Karpas-422 (cell line): ENCODE results near the gene CD247. TPM values are rescaled to one million over a fixed set of nuclear protein-coding genes. Genes with fewer than 3 reads are reported as not detected.
A peak's percentile ranks its signal among the peaks of the same experiment; 100 is the strongest.

Experiments used
- DNase-seq: peaks from one replicate; pipeline ENCODE4 v3.0.0-alpha.2; 2015
- H2AFZ ChIP-seq: fragments of 200-600 bp; sonication (generic); 2 replicates; pipeline ENCODE4 v1.6.1; 2014; ENCODE audit warnings: antibody characterized with exemption, low read length, mixed read lengths
- H3K27ac ChIP-seq: fragments of 200-600 bp; sonication (generic); 2 replicates; pipeline ENCODE4 v1.5.1; 2014; ENCODE audit warnings: mild to moderate bottlenecking, low read length, moderate library complexity
- H3K27me3 ChIP-seq: fragments of 200-600 bp; sonication (generic); 2 replicates; pipeline ENCODE4 v1.6.1; 2014; ENCODE audit warnings: low read length, mixed read lengths
- H3K36me3 ChIP-seq: fragments of 200-600 bp; sonication (generic); 2 replicates; pipeline ENCODE4 v1.6.1; 2014; ENCODE audit warnings: low read length, mixed read lengths; ENCODE audit not compliant: insufficient read depth
- H3K4me1 ChIP-seq: fragments of 200-600 bp; sonication (generic); 2 replicates; pipeline ENCODE4 v1.6.1; 2014; ENCODE audit warnings: mild to moderate bottlenecking, low read length, mixed read lengths
- H3K4me2 ChIP-seq: fragments of 200-600 bp; sonication (generic); 2 replicates; pipeline ENCODE4 v1.6.1; 2014; ENCODE audit warnings: low read length, low read depth, mild to moderate bottlenecking; ENCODE audit not compliant: poor library complexity, severe bottlenecking
- H3K4me3 ChIP-seq: fragments of 200-600 bp; sonication (generic); 2 replicates; pipeline ENCODE4 v1.5.1; 2014; ENCODE audit warnings: mild to moderate bottlenecking, antibody characterized with exemption, low read length, mixed read lengths
- H3K79me2 ChIP-seq: fragments of 200-600 bp; sonication (generic); 2 replicates; pipeline ENCODE4 v1.6.1; 2014; ENCODE audit warnings: mild to moderate bottlenecking, low read length, mixed read lengths
- H3K9ac ChIP-seq: fragments of 200-600 bp; sonication (generic); 2 replicates; pipeline ENCODE4 v1.6.0; 2014; ENCODE audit warnings: low read length
- H3K9me2 ChIP-seq: fragments of 200-600 bp; sonication (generic), shearing (Covaris generic); replicated peaks from 2 replicates; pipeline ENCODE4 v1.6.0; 2014; ENCODE audit warnings: mild to moderate bottlenecking, low read length, moderate library complexity; ENCODE audit not compliant: insufficient read depth
- H3K9me3 ChIP-seq: fragments of 300-700, 200-600 bp; sonication (generic); 2 replicates; pipeline ENCODE4 v1.6.1; 2014; ENCODE audit warnings: low read length, mixed read lengths
- H4K20me1 ChIP-seq: fragments of 200-600 bp; sonication (generic); 2 replicates; pipeline ENCODE4 v1.6.1; 2014; ENCODE audit warnings: mild to moderate bottlenecking, antibody characterized with exemption, low read length, low read depth; ENCODE audit not compliant: insufficient read depth
- total RNA-seq: library from RNA; depleted of rRNA; stranded (reverse); fragments of >200 nt; shearing (Covaris generic); gene quantifications from 2 replicates; pipeline ENCODE4 v1.2.3, GENCODE V29; 2014; ENCODE audit warnings: low replicate concordance

CD247 gene
- total RNA-seq, 1 experiment from 2014 or later: 41.3 TPM

DNA sequence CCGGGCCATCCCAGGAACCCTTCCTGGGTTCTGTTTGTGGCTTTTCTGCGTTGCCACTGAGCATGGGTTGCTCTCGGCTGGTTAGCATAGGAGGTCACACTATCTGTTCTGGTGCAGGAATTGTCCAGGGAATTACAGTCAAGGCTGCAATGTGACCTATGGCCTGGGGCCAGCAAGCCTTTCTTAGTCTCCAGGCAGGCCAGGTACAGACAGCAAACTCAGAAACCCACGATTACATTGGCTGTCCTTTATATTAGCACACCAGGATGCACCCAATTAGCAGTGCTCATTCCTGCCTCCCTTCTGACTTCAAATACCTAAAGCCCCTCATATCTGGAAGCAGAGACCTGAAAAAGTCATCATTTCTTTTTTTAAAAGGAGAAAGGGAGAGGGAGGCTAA is 55.2 kb downstream of the CD247 start:
- no peak overlapping the region for H3K4me2 ChIP-seq
- no peaks in the 10 kb centered on the region for H3K27me3 ChIP-seq
- H3K9me2 ChIP-seq: no peaks in the 10 kb centered on the region
- H3K27ac ChIP-seq: no peak overlapping the region
- no peaks in the 10 kb centered on the region for H3K79me2 ChIP-seq
- H2AFZ ChIP-seq: no peak overlapping the region
- no peaks in the 10 kb centered on the region for H3K36me3 ChIP-seq
- H3K9ac ChIP-seq: no peak overlapping the region
- DNase-seq: no peak
- no peaks in the 10 kb centered on the region for H3K4me1 ChIP-seq
- no peaks in the 10 kb centered on the region for H3K9me3 ChIP-seq
- H4K20me1 ChIP-seq: no peaks in the 10 kb centered on the region
- H3K4me3 ChIP-seq: no peak overlapping the region

DNA sequence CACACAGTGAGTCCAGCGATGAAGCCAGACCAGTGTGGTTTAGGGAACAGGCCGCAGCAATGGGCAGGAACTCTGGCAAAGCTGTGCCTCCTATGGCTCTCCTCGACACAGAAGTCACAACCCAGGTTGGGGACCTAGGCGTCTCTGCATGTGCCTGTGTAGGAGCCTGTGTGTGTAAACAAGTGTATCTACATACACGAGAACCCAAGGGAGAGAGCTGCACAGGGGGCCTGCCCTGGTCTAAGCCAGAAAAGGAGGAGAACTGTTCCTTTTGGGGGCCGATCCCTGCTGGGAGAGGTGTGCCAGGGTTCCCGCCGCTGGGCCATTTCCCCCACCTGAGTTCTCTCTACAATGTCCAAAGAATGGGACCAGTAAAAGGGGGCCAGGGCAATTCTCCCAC is 56.0 kb downstream of the CD247 start:
- Histone ChIP-seq H2AFZ (no peak overlapping the region), H3K9ac (no peak overlapping the region), H4K20me1 (no peaks in the 10 kb centered on the region), H3K79me2 (no peaks in the 10 kb centered on the region), H3K36me3 (no peaks in the 10 kb centered on the region), H3K4me3 (no peak overlapping the region), H3K9me2 (no peaks in the 10 kb centered on the region), H3K9me3 (no peaks in the 10 kb centered on the region), H3K27me3 (no peaks in the 10 kb centered on the region), H3K27ac (no peak overlapping the region), H3K4me1 (no peaks in the 10 kb centered on the region), H3K4me2 (no peak overlapping the region)
- DNase-seq: no peak

DNA sequence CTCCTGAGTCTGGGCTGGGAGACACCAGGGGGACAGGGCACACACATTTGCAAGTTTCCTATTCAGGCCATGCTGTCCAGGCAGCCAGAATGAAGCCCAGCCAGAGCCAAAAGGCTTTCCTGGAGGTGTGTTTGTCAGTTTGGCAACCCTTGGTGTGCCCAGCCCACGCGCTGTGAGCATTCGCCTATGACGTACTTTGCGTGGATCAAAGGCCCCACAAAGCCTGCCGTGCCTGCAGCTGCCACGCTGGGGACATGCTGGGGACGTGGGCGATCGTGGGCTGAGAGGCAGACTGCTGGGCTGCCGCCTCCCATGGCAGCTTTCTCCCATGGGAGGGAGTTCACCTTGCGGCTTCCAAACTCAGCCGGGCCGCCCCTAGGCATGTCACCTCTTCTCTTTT is 57.5 kb downstream of the CD247 start:
- Histone ChIP-seq H3K4me3 (no peak overlapping the region), H3K4me2 (no peak overlapping the region), H3K27ac (no peak overlapping the region), H3K36me3 (no peaks in the 10 kb centered on the region), H3K9me2 (no peaks in the 10 kb centered on the region), H3K4me1 (peaks cover 6% of the 10 kb centered on the region), H2AFZ (no peak overlapping the region), H3K9ac (no peak overlapping the region), H3K79me2 (no peaks in the 10 kb centered on the region), H3K9me3 (no peaks in the 10 kb centered on the region), H3K27me3 (no peaks in the 10 kb centered on the region), H4K20me1 (no peaks in the 10 kb centered on the region)
- no peak for DNase-seq

DNA sequence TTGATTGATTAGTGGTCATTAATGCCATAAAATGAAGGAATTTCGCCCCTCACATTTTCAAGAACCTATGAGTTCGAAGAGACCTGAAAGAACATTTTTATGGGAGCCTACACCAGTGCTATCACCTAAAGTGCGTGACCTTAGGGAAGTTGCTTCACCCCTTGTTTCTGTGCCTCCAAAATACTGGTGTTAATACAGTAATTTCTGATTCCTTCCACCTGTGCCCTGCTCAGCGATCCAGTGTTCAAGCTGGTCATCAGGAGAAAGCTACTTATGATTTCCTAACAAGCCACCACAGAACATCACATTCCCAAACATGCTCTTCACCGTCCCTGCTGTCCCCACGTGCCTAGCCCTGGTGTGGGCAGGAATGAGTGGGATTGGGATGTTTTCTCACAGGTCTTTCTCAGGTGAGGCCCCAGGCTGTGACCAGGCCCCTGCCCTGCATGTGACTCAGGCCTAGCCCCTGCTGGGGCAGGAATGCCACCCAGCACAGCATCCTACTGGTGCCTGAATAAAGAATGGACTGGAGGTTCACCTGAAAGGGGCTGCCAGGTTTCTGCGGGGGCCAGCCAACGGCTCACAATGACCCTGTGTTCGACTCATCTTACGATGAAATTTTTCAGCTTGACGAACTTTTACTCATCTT is 60.3 kb downstream of the CD247 start:
- no peak for DNase-seq
- H3K4me1 ChIP-seq: peaks cover 21% of the 10 kb centered on the region
- H3K9me3 ChIP-seq: no peaks in the 10 kb centered on the region
- no peaks in the 10 kb centered on the region for H4K20me1 ChIP-seq
- H3K4me2 ChIP-seq: no peak overlapping the region
- no peaks in the 10 kb centered on the region for H3K36me3 ChIP-seq
- no peaks in the 10 kb centered on the region for H3K79me2 ChIP-seq
- no peak overlapping the region for H3K4me3 ChIP-seq
- H3K27ac ChIP-seq: no peak overlapping the region
- no peak overlapping the region for H2AFZ ChIP-seq
- H3K9me2 ChIP-seq: no peaks in the 10 kb centered on the region
- H3K27me3 ChIP-seq: no peaks in the 10 kb centered on the region; the same call in 1 of the 2 replicates
- no peak overlapping the region for H3K9ac ChIP-seq

DNA sequence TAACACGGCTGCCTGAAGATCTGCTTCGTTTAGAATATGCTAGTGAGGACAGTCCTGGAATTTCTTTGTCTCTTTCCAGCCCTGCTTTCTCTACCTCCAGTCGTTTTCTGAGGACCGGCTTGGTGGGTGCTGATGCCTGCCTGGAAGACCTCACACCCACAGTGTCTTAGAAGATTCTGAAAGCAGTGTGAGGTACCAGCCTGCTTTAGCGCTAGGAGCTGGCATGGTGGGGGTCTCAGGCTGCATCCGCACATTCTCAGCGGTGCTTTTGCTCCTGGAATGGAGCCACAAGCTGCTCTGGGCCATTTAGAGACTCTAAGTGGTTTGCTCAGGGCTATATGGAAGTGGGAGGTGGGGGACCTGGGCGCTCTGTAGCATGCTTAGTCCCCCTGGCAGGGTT is 61.4 kb downstream of the CD247 start:
- peaks cover 21% of the 10 kb centered on the region for H3K4me1 ChIP-seq
- no peak overlapping the region for H3K9ac ChIP-seq
- H3K9me2 ChIP-seq: no peaks in the 10 kb centered on the region
- H3K79me2 ChIP-seq: no peaks in the 10 kb centered on the region
- H4K20me1 ChIP-seq: no peaks in the 10 kb centered on the region
- H3K27ac ChIP-seq: no peak overlapping the region
- no peak overlapping the region for H3K4me2 ChIP-seq
- DNase-seq: no peak
- H3K27me3 ChIP-seq: no peaks in the 10 kb centered on the region; the same call in 1 of the 2 replicates
- no peak overlapping the region for H2AFZ ChIP-seq
- H3K36me3 ChIP-seq: no peaks in the 10 kb centered on the region
- no peaks in the 10 kb centered on the region for H3K9me3 ChIP-seq
- no peak overlapping the region for H3K4me3 ChIP-seq

- H3K4me1 ChIP-seq: peaks cover 21% of the 10 kb centered on the region
- H3K27ac ChIP-seq: no peak overlapping the region
- H4K20me1 ChIP-seq: no peaks in the 10 kb centered on the region
- H3K9me2 ChIP-seq: no peaks in the 10 kb centered on the region
- no peaks in the 10 kb centered on the region for H3K9me3 ChIP-seq
- no peaks in the 10 kb centered on the region; the same call in 1 of the 2 replicates for H3K27me3 ChIP-seq
- no peak for DNase-seq
- no peak overlapping the region for H3K4me3 ChIP-seq
- H3K79me2 ChIP-seq: no peaks in the 10 kb centered on the region
- no peak overlapping the region for H2AFZ ChIP-seq
- H3K36me3 ChIP-seq: no peaks in the 10 kb centered on the region
- H3K9ac ChIP-seq: no peak overlapping the region
- H3K4me2 ChIP-seq: no peak overlapping the region
These were observed 61.8 kb downstream of the CD247 start for GRCh38 chr1:167456524-167456923.

DNA sequence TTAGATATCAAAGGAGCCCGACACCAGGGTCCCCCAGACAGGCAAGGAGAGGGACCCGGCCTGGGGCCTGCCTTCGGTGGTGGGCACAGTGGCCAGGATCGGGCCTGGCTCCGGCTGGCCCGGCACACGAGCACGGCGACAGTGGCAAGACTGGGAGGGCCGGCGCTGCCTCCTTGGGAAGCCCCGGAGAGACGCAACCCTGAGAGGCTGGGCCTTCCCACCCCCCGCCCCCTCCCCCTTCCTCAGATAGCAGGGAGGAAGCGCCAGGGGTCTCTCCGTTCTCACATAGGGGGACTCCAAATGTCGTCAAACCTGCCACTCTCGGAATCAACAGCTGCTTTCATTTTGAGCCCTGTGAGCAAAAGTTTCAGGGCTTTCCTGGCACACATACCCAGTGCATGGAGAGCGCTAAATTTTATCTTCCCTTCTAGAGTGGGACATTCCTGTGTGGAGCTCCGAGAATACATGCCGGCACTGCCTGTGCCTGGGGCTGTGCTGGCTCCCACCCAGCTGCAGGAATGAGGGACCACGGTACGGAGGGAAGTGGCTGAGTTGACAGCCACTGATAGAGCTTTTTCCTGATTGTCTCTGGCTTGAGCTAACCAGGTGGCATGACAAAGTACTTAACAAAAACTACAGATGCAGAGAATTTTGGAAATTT is 62.4 kb downstream of the CD247 start:
- DNase-seq: no peak
- Histone ChIP-seq H3K27ac (no peak overlapping the region), H2AFZ (peak overlapping the region; percentile 100), H3K4me1 (peaks cover 21% of the 10 kb centered on the region), H4K20me1 (no peaks in the 10 kb centered on the region), H3K9ac (peak overlapping the region; percentile 86), H3K9me3 (no peaks in the 10 kb centered on the region), H3K79me2 (no peaks in the 10 kb centered on the region), H3K4me3 (peak overlapping the region; percentile 73), H3K4me2 (peak overlapping the region; percentile 100), H3K9me2 (no peaks in the 10 kb centered on the region), H3K27me3 (no peaks in the 10 kb centered on the region; the same call in 1 of the 2 replicates), H3K36me3 (no peaks in the 10 kb centered on the region)

DNA sequence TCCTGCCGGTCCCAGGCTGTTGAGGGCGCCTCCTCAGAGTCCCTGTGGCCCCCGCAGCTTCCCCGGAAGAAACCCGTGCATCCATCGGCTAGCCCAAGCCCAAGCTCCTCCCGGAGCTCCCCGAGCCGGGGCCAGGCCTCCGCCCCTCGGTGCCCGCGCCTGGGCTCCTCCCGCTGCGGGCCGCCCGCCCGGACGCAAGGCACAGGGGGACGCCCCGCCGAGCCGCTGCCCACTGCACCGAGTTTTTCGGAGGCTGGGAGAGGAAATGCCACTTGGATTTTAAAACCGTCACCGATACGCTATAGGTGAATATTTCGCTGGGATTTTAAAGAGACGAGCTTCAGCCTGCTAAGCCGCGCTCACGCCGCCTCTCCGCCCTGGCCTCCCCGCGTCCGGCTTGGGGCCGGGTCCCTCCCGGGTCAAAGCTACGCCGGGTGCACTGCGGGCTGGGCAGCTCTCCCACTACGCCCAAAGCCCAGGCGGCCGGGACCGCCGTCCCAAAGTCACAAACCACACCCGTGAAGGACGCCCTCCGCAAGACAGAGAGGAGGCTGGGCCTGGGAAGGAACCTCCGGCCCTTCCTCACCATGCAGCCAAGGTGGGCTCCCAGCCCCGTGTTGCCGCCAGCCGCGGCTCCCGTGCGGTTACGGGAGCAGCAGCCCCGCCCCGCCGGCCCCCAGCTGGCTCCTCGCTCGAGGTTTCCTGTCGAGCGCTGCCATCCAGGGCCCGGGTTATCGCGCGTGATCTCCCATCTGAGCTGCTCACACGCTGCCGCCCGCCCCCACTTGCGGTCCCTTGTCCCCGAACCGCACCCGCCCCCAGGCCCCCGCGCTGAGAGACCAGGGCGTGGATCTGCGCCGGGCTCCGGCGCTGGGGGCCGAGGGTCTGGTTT is 63.2 kb downstream of the CD247 start:
- no peaks in the 10 kb centered on the region for H3K36me3 ChIP-seq
- peak overlapping the region; percentile 73 for H3K4me3 ChIP-seq
- H3K9me3 ChIP-seq: no peaks in the 10 kb centered on the region
- peak overlapping the region; percentile 86 for H3K9ac ChIP-seq
- H3K4me2 ChIP-seq: peak overlapping the region; percentile 100
- H3K4me1 ChIP-seq: peaks cover 21% of the 10 kb centered on the region
- no peaks in the 10 kb centered on the region for H3K9me2 ChIP-seq
- peak overlapping the region; percentile 100 for H2AFZ ChIP-seq
- H3K27me3 ChIP-seq: no peaks in the 10 kb centered on the region; the same call in 1 of the 2 replicates
- H4K20me1 ChIP-seq: no peaks in the 10 kb centered on the region
- peak; percentile 85 for DNase-seq
- no peaks in the 10 kb centered on the region for H3K79me2 ChIP-seq
- no peak overlapping the region for H3K27ac ChIP-seq
